ENCODE data around the gene SP9. TPM values are rescaled to one million over a fixed set of nuclear protein-coding genes. Genes with fewer than 3 reads are reported as not detected.

SP9 gene
- total RNA-seq, 2 experiments from 2014 or later: not detected

DNA sequence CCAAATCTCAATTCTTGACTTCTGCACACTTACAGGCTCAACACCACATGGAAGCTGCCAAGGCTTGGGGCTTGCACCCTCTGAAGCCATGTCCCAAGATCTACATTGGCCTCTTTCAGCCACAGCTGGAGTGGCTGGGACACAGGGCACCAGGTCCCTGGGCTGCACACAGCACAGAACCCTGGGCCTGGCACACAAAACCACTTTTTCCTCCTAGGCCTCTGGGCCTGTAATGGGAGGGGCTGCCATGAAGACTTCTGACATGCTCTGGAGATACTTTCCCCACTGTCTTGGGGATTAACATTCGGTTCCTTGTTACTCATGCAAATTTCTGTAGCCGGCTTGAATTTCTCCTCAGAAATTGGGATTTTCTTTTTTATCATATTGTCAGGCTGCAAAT, 29.9 kb downstream of the SP9 start:
- ChIA-PET CTCF (ENCODE audit: unreplicated experiment) (no interaction called here), POLR2A (no interaction called here)
- no TSS peak for BruUV-seq (replicated peaks)
- intact Hi-C loops (cut with micrococcal nuclease; ENCODE audit: unreplicated experiment): no loop called here
- Histone ChIP-seq H2AFZ (ENCODE audit: low read length) (no peak overlapping the region), H3K36me3 (ENCODE audit: insufficient read depth, low read length) (peaks cover 24% of the 10 kb centered on the region), H3K4me2 (ENCODE audit: low read length) (no peak overlapping the region), H3K27ac (ENCODE audit: low read depth, low read length, poor library complexity, severe bottlenecking) (no peak overlapping the region), H3K79me2 (ENCODE audit: insufficient read depth, low read depth, low read length) (no peaks in the 10 kb centered on the region), H3K4me1 (ENCODE audit: insufficient read depth, low read length, poor library complexity, severe bottlenecking) (no peaks in the 10 kb centered on the region), H3K9me2 (ENCODE audit: insufficient read depth, low read length) (no peaks in the 10 kb centered on the region), H3K9me3 (ENCODE audit: low read length) (0 out of 2 replicates have a peak, but pooled peaks cover 8% of the 10 kb centered on the region), H4K20me1 (ENCODE audit: insufficient read depth, low read length) (no peaks in the 10 kb centered on the region), H3K4me3 (ENCODE audit: low read depth, low read length, poor library complexity, severe bottlenecking) (no peak overlapping the region)
- TF ChIP-seq EZH2phosphoT487 (IDR thresholded peaks at IDR 0.05; ENCODE audit: borderline replicate concordance, low read depth, low read length) (no peak), CTCF (conservative IDR thresholded peaks at IDR 0.05; ENCODE audit: low read length) (no peak)
- no peak for DNase-seq (ENCODE audit: low spot score)

GRCh38 chr2:174365571-174365970, 30.8 kb downstream of the SP9 start:
- intact Hi-C loops (cut with micrococcal nuclease; ENCODE audit: unreplicated experiment): no loop called here
- Histone ChIP-seq H2AFZ (ENCODE audit: low read length) (no peak overlapping the region), H3K36me3 (ENCODE audit: insufficient read depth, low read length) (peaks cover 30% of the 10 kb centered on the region), H3K79me2 (ENCODE audit: insufficient read depth, low read depth, low read length) (no peaks in the 10 kb centered on the region), H3K9me3 (ENCODE audit: low read length) (0 out of 2 replicates have a peak, but pooled peaks cover 8% of the 10 kb centered on the region), H3K4me3 (ENCODE audit: low read depth, low read length, poor library complexity, severe bottlenecking) (no peak overlapping the region), H4K20me1 (ENCODE audit: insufficient read depth, low read length) (no peaks in the 10 kb centered on the region), H3K4me2 (ENCODE audit: low read length) (no peak overlapping the region), H3K9me2 (ENCODE audit: insufficient read depth, low read length) (no peaks in the 10 kb centered on the region), H3K27ac (ENCODE audit: low read depth, low read length, poor library complexity, severe bottlenecking) (no peak overlapping the region), H3K4me1 (ENCODE audit: insufficient read depth, low read length, poor library complexity, severe bottlenecking) (no peaks in the 10 kb centered on the region)
- ChIA-PET CTCF (ENCODE audit: unreplicated experiment) (no interaction called here), POLR2A (no interaction called here)
- DNase-seq (ENCODE audit: low spot score): no peak
- TF ChIP-seq EZH2phosphoT487 (IDR thresholded peaks at IDR 0.05; ENCODE audit: borderline replicate concordance, low read depth, low read length): no peak
- no peak for TF ChIP-seq CTCF (conservative IDR thresholded peaks at IDR 0.05; ENCODE audit: low read length)
- no TSS peak for BruUV-seq (replicated peaks)

DNA sequence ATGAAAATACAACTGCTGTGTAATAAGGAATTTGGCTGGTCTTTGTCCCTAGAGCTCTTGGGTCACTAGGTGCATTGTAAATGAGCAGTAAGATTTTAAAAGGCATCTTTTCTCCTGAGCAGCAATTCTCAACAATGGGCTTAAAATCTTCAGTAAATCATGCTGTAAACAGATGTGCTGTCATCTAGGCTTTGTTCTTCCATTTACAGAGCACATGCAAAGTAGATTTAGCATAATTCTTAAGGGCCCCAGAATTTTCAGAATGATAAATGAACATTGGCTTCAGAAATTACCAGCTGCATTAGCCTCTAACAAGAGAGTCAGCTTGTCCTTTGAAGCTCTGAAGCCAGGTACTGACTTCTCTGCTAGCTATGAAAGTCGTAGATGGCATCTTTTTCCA, 33.9 kb downstream of the SP9 start:
- POLR2A ChIA-PET: interaction anchor here (0.6 to 2.4 kb wide), 4 partner anchors 10 to 227 kb away, joined by 4 to 8 read pairs (median 5); no protein-coding TSS in a partner anchor

More for the DNA sequence above, 33.9 kb downstream of the SP9 start:
- Histone ChIP-seq H2AFZ (ENCODE audit: low read length) (no peak overlapping the region), H3K9me3 (ENCODE audit: low read length) (0 out of 2 replicates have a peak, but pooled peaks cover 6% of the 10 kb centered on the region), H3K9me2 (ENCODE audit: insufficient read depth, low read length) (no peaks in the 10 kb centered on the region), H3K4me1 (ENCODE audit: insufficient read depth, low read length, poor library complexity, severe bottlenecking) (no peaks in the 10 kb centered on the region), H3K4me3 (ENCODE audit: low read depth, low read length, poor library complexity, severe bottlenecking) (no peak overlapping the region), H4K20me1 (ENCODE audit: insufficient read depth, low read length) (no peaks in the 10 kb centered on the region), H3K27ac (ENCODE audit: low read depth, low read length, poor library complexity, severe bottlenecking) (no peak overlapping the region), H3K36me3 (ENCODE audit: insufficient read depth, low read length) (peaks cover 30% of the 10 kb centered on the region), H3K4me2 (ENCODE audit: low read length) (no peak overlapping the region), H3K79me2 (ENCODE audit: insufficient read depth, low read depth, low read length) (no peaks in the 10 kb centered on the region)
- DNase-seq (ENCODE audit: low spot score): no peak
- CTCF ChIA-PET (ENCODE audit: unreplicated experiment): no interaction called here
- no TSS peak for BruUV-seq (replicated peaks)
- intact Hi-C loops (cut with micrococcal nuclease; ENCODE audit: unreplicated experiment): no loop called here
- TF ChIP-seq CTCF (conservative IDR thresholded peaks at IDR 0.05; ENCODE audit: low read length): no peak
- TF ChIP-seq EZH2phosphoT487 (IDR thresholded peaks at IDR 0.05; ENCODE audit: borderline replicate concordance, low read depth, low read length): no peak

All from OCI-LY7 (cell line).